Measurements from ENCODE around the gene IFT88.

The IFT88 gene

GRCh38 chr13:20714161-20714560 is 147.2 kb downstream of the IFT88 start:
- no peak overlapping the region for H3K27ac Mint-ChIP-seq
- peaks cover 18 to 30% of the 10 kb centered on the region in 2 donors for H3K27me3 Mint-ChIP-seq
- ATAC-seq (replicated peaks) (no peak), DNase-seq (no peak)
- no peaks in the 10 kb centered on the region for H3K36me3 Mint-ChIP-seq
- H3K9me3 Mint-ChIP-seq, result no peaks in the 10 kb centered on the region
- H3K4me1 Mint-ChIP-seq, result peaks cover 6 to 10% of the 10 kb centered on the region in 2 donors
- no peak overlapping the region for H3K4me3 Mint-ChIP-seq

- Mint-ChIP-seq H3K9me3 (no peaks in the 10 kb centered on the region), H3K4me3 (no peak overlapping the region), H3K36me3 (no peaks in the 10 kb centered on the region), H3K27ac (no peak overlapping the region), H3K4me1 (peaks cover 6 to 10% of the 10 kb centered on the region in 2 donors), H3K27me3 (peaks cover 18 to 30% of the 10 kb centered on the region in 2 donors)
- ATAC-seq (replicated peaks) (no peak), DNase-seq (no peak)
Measured at GRCh38 chr13:20714563-20715329, 147.8 kb downstream of the IFT88 start.

GRCh38 chr13:20715330-20715712 is 148.4 kb downstream of the IFT88 start:
- Mint-ChIP-seq H3K27me3 (peaks cover 18 to 30% of the 10 kb centered on the region in 2 donors), H3K36me3 (no peaks in the 10 kb centered on the region), H3K4me3 (no peak overlapping the region), H3K9me3 (no peaks in the 10 kb centered on the region), H3K4me1 (peaks cover 6 to 10% of the 10 kb centered on the region in 2 donors), H3K27ac (no peak overlapping the region)
- DNase-seq, result no peak
- no peak for ATAC-seq (replicated peaks)

- Mint-ChIP-seq H3K4me3 (no peak overlapping the region), H3K9me3 (no peaks in the 10 kb centered on the region), H3K4me1 (peaks cover 8 to 20% of the 10 kb centered on the region in 2 donors), H3K27me3 (peaks cover 17 to 25% of the 10 kb centered on the region in 2 donors), H3K27ac (no peak overlapping the region), H3K36me3 (no peaks in the 10 kb centered on the region)
- DNase-seq (no peak), ATAC-seq (replicated peaks) (no peak)
Measured at GRCh38 chr13:20716951-20717350, 150.0 kb downstream of the IFT88 start.

- DNase-seq, result no peak
- Mint-ChIP-seq H3K27me3 (peaks cover 12 to 19% of the 10 kb centered on the region in 2 donors), H3K4me3 (no peak overlapping the region), H3K4me1 (peaks cover 6 to 17% of the 10 kb centered on the region in 2 donors), H3K36me3 (no peaks in the 10 kb centered on the region), H3K9me3 (no peaks in the 10 kb centered on the region), H3K27ac (no peak overlapping the region)
- no peak for ATAC-seq (replicated peaks)
Measured at GRCh38 chr13:20717581-20718542, 150.9 kb downstream of the IFT88 start.

GRCh38 chr13:20718958-20719566 is 152.1 kb downstream of the IFT88 start:
- Mint-ChIP-seq H3K27me3 (peaks cover 6 to 7% of the 10 kb centered on the region in 2 donors), H3K4me3 (no peak overlapping the region), H3K4me1 (peaks cover 4 to 14% of the 10 kb centered on the region in 2 donors), H3K9me3 (no peaks in the 10 kb centered on the region), H3K27ac (no peak overlapping the region), H3K36me3 (no peaks in the 10 kb centered on the region)
- DNase-seq (no peak), ATAC-seq (replicated peaks) (no peak)

GRCh38 chr13:20719783-20720182 is 152.8 kb downstream of the IFT88 start:
- ATAC-seq (replicated peaks), result no peak
- Mint-ChIP-seq H3K36me3 (no peaks in the 10 kb centered on the region), H3K4me3 (no peak overlapping the region)

GRCh38 chr13:20720499-20720898 is 153.5 kb downstream of the IFT88 start:
- Mint-ChIP-seq H3K27ac (no peak overlapping the region), H3K4me1 (peaks cover 4 to 14% of the 10 kb centered on the region in 2 donors), H3K4me3 (peak overlapping the region in 1 of 2 donors; percentile 52), H3K36me3 (no peaks in the 10 kb centered on the region), H3K9me3 (no peaks in the 10 kb centered on the region), H3K27me3 (peaks cover 0 to 6% of the 10 kb centered on the region in 2 donors)
- DNase-seq, result no peak
- no peak for ATAC-seq (replicated peaks)

More at GRCh38 chr13:20719783-20720182, 152.8 kb downstream of the IFT88 start:
- H3K27ac Mint-ChIP-seq, result no peak overlapping the region
- H3K27me3 Mint-ChIP-seq, result peaks cover 0 to 6% of the 10 kb centered on the region in 2 donors
- H3K4me1 Mint-ChIP-seq, result peaks cover 4 to 14% of the 10 kb centered on the region in 2 donors
- no peak for DNase-seq
- no peaks in the 10 kb centered on the region for H3K9me3 Mint-ChIP-seq

GRCh38 chr13:20721058-20721453 is 154.1 kb downstream of the IFT88 start:
- no peak for DNase-seq
- Mint-ChIP-seq H3K4me3 (peak overlapping the region in 1 of 2 donors; percentile 78), H3K9me3 (no peaks in the 10 kb centered on the region), H3K4me1 (peaks cover 4 to 14% of the 10 kb centered on the region in 2 donors), H3K27me3 (peaks cover 0 to 6% of the 10 kb centered on the region in 2 donors), H3K36me3 (no peaks in the 10 kb centered on the region), H3K27ac (no peak overlapping the region)
- ATAC-seq (replicated peaks), result no peak

- ATAC-seq (replicated peaks), result peak; percentile 52 to 65
- Mint-ChIP-seq H3K36me3 (no peaks in the 10 kb centered on the region), H3K27me3 (peaks cover 0 to 6% of the 10 kb centered on the region in 2 donors), H3K27ac (no peak overlapping the region), H3K4me1 (peaks cover 4 to 14% of the 10 kb centered on the region in 2 donors), H3K4me3 (peak overlapping the region; percentile 72 to 78), H3K9me3 (no peaks in the 10 kb centered on the region)
- DNase-seq, result no peak
Measured at GRCh38 chr13:20721454-20722357, 154.7 kb downstream of the IFT88 start.

- no peak overlapping the region for H3K27ac Mint-ChIP-seq
Measured at GRCh38 chr13:20727856-20728255, 160.9 kb downstream of the IFT88 start.

GRCh38 chr13:20728579-20729311 is 161.8 kb downstream of the IFT88 start:
- Mint-ChIP-seq H3K27me3 (no peaks in the 10 kb centered on the region), H3K9me3 (no peaks in the 10 kb centered on the region), H3K4me3 (no peak overlapping the region), H3K36me3 (peaks cover 20 to 25% of the 10 kb centered on the region in 2 donors), H3K4me1 (no peaks in the 10 kb centered on the region), H3K27ac (no peak overlapping the region)
- no peak for DNase-seq
- ATAC-seq (replicated peaks), result no peak

More at GRCh38 chr13:20727856-20728255, 160.9 kb downstream of the IFT88 start:
- Mint-ChIP-seq H3K4me1 (no peaks in the 10 kb centered on the region), H3K27me3 (no peaks in the 10 kb centered on the region), H3K4me3 (no peak overlapping the region), H3K36me3 (peaks cover 20 to 25% of the 10 kb centered on the region in 2 donors), H3K9me3 (no peaks in the 10 kb centered on the region)
- ATAC-seq (replicated peaks), result no peak
- DNase-seq, result no peak

Measured in stimulated activated naive B cell treated with anti-CD40 and anti-IgM and Interleukin-4, amounts not matched to agents 10 μg/mL and 1 μg/mL and 100 μg/mL, for 72 hours (primary cell).